HG03280 (cell line): ENCODE results near the gene TLE5.

Experiments
- ATAC-seq: cut with Tn5 transposase; IDR thresholded peaks from one replicate; pipeline ENCODE4 v1.9.1; 2021; ENCODE audit warnings: mild to moderate bottlenecking, moderate library complexity; ENCODE audit not compliant: unreplicated experiment

Gene TLE5, protein sequence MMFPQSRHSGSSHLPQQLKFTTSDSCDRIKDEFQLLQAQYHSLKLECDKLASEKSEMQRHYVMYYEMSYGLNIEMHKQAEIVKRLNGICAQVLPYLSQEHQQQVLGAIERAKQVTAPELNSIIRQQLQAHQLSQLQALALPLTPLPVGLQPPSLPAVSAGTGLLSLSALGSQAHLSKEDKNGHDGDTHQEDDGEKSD

GRCh38 chr19:3062165-3063105 lies at the start of gene TLE5:
TSS of gene TLE5 (minus strand) at chr19:3062495. CDS start at chr19:3062200, 295 bp downstream.
- ATAC-seq = no peak

- no peak for ATAC-seq
Observed at GRCh38 chr19:3111586-3112247, 49.4 kb upstream of the TLE5 start.

GRCh38 chr19:3110126-3110825 lies 48.0 kb upstream of the TLE5 start:
- no peak for ATAC-seq

DNA sequence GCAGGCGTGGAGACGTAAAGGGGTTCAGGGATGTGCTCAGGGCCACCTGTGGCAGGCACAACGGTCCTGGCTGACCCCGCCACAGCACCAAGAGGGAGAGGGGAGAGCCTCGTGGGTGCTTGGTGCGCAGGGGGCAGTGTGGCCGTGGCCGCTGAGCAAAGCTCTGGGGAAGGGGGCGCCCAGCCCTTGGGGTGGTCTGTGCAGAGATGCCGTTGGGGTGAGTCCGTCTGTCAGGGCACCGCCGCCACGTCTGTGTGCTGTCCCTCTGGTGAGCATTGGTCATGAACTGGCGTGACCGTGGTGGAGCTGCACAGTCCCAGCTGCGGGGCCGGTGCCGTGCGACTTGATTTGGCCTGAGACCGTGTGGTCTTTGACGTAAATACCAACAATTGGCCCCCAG lies 47.2 kb upstream of the TLE5 start:
- ATAC-seq = no peak

DNA sequence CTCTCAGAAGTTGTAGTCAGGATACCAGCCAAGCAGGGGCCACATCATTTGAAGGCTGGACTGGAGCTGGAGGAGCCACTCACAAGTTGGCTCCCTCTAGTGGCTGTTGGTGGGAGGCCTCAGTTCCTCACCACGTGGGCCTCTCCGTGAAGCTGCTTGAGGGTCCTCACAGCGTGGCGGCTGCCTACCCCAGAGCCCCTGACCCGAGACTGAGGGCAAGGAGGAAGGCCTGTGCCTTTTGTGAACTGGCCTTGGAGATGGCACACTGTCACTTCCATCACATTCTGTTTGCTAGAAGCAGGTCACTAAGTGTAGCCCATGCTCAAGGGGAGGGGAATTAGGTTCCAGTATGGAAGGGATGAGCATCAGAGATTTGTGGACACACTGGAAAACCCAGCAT lies 46.5 kb upstream of the TLE5 start:
- no peak for ATAC-seq

DNA sequence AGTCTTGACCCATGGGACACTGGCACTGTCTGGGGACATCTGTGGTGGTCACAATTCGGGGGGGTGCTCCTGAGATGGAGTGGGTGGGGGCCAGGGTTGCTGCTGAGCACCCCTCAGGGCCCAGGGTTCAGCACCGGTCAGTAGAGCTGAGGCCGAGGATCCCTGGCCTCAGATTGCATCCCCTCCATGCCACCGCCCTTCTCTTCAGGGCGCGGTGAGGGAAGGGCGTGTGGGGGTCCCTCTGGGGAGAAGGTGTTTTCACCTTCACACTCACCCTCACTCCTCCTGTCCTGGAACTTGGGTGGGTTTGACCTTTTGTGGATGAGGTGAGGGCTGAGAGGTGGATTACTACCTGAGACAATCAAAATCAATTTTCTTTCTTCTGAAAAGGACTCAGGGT lies 45.4 kb upstream of the TLE5 start:
- no peak for ATAC-seq

- no peak for ATAC-seq
Observed at GRCh38 chr19:3106509-3107141, 44.3 kb upstream of the TLE5 start.

DNA sequence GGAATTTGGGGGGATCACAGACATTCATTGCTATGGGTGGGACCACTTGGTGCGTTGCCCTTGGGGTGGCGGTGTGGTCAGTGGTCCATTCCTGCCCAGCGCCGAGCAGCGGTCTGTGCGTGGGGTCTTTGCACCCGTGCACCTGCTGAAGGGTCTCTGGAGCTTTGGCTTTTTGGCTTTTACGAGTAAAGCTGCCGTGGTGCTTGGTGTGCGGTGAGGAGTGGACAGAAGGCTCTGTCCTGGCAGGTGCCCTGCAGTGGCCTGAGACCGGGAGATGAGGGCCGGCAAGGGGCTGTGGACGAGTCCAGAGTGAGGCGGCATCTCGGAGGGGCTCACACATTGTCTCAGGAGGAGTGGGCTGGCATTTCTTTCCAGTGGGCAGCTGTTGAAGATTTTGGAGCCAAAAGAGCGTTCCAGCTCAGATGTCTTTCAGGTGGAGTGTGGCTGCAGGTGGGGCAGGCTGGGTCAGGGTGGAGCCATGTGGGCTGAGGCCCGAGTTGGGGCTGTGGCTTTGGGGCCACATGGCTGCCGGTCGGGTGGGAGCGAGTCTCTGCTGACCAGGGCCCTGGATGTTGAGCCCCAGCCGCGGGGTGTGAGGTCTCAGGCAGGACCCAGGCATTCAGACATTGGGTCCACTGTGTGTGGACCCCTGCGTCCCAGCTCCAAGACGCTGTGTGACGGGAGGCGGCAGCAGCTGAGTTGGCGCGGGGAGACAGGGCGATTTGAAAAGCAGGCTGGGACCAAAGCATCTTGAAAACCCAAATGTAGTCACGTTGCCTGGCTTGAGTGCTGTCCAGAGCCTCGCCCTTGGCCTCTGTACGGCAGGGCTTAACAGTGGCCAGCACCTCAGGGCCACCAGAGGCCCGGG lies 43.6 kb upstream of the TLE5 start:
- ATAC-seq = no peak

DNA sequence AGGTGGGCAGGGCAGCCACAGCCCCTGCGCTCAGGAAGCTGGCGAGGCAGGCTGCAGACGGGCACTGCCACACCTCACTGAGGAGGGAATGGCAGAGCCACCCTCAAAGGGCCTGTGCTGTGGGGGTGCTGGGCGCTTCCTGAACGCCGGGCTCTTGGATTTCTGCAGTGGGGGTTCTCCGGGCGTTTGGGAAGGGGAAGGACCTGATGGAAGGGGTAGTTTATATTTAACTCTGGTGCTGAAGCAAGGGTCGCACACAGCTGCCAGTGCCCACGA lies 42.4 kb upstream of the TLE5 start:
- ATAC-seq = no peak

GRCh38 chr19:3102239-3103140 lies 40.2 kb upstream of the TLE5 start:
- ATAC-seq = no peak

DNA sequence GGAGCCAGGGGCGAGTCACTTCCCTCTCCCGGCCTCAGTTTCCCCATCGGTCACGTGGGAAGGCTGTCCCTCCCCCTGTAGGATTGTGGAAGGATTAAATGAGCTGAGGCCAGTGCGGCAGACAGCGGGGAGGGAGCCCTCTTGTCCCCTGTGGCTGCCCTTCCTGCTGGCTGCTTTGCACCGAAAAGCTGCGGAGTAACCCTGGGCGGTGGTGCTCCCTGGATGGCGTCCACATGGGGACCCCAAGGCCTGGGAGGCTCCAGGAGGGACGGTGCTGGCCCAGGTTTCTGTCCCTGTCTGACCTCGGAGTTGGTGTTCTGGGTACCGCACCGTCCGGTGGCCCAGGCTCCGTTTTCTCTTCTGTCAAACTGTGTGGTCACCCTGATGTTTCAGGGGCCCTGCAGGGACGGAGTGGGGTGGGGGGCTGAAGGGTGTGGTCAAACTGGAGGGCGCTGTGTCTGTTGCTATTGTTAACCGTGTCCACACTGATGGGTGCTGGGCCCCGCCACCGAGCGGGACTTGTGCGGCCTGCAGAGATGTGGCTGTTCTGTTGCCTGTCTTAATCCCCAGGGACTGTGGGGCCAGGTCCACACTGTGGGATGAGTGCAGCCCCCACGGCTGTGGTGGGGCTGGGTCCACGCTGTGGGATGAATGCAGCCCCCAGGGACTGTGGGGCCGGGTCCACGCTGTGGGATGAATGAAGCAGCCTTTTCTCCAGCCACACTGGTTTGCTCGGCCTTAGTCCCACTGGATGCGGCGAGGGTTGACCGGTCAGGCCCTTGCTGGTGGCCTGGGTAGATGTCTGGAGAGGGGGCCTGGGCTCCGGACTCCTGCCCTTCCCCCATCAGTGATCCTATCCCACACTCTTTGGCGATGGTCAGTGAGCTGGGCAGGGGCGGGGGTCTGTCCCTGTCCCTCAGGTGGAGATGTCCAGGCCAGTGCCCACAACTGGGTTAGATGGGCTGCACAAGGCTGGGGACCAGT lies 38.7 kb upstream of the TLE5 start:
- no peak for ATAC-seq

GRCh38 chr19:3100331-3100730 lies 38.0 kb upstream of the TLE5 start:
- no peak for ATAC-seq

DNA sequence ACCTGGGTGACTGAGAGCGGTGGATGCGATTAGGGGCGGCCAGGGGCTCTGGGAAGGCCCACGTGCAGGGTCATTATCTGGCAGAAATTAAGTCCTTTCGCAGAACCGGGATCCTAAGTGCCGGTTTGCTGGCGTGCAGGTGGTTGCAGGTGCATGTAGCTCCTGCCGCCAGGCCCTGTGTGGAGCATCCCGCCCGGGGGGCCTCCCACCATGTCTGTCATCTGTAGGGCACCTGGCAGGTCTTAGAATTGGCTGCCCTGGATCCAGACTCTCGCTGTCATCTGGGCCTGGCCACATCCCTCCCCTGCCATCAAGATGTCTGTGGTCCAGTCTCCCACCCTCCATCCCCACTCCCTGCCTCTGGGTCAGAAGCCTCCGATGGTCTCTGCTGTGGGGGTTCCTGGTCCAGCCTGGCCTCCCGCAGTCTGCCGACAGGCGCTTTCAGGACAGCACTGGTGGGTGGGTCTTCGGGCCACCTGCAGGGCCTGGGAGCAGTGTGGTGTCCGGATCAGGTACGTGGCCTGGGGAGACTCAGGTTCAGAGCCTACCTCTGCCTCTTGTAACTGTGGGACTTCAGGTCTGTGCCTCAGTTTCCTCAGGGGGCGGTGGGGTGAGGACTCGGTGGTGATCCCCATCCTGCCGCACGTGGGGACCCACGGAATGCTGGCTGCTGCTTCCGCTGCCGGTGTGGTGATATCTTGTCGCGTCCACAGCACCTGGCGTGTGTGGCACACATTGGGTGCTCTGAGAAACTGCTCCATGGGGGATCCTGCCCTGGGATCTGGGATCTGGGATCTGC lies 37.3 kb upstream of the TLE5 start:
- no peak for ATAC-seq

DNA sequence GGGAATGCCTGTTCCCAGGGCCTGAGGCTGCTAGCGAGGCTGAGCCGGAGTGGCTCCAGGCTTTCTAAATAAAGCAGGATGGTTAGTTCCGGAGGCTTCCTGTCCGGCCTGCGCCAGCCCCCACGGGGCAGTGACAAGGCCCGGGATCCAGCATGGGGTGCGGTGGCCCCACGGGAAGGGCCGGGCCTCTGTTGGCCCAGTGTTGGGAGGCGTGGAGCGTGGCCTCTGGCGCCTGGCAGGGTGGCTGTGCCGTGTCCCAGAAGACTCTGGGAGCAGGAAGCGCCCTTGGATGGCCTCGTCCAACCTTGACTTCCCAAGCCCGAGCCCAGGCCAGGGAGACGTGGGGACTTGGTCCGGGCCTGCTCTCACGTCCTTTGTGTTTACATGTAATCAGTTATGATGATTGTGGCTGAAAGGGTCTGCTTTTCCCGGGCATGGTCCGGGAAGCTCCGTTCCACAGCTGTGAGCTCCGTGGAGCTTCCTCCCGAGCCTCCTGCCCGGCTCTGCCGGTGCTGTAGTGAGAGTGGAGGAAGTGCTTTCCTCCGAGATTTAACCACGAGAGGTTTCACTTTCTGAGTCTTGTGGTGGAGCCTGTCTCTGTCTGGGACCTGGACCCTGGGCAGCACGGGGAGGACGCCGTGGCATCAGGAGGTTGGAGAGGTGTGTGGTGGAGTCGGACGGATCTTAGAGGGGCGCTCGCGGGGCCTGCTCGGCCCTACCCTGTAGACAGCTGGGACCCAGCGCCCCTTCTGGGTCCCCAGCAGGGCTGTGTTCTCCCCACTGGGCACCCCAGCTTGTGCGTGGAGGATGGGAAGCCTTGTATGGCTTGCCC lies 36.4 kb upstream of the TLE5 start:
- no peak for ATAC-seq

DNA sequence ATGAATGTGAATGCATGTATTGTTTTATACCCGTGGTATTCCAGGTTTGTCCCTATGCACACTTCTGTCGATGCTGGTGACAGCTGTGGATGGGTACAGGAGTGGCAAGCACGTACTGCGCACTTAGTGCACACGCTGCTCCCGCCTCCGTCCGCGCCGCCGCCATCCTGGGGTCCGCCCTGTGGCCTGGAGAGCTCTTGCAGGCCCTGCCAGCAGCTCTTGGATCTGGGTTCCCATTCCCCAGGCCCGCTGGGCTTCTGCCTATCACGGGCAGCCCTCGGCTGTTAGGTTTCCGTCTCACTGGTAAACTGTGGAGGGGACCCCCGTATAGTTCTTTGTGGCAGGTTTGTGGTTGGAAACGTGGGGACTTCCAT lies 35.8 kb upstream of the TLE5 start:
- ATAC-seq = no peak

DNA sequence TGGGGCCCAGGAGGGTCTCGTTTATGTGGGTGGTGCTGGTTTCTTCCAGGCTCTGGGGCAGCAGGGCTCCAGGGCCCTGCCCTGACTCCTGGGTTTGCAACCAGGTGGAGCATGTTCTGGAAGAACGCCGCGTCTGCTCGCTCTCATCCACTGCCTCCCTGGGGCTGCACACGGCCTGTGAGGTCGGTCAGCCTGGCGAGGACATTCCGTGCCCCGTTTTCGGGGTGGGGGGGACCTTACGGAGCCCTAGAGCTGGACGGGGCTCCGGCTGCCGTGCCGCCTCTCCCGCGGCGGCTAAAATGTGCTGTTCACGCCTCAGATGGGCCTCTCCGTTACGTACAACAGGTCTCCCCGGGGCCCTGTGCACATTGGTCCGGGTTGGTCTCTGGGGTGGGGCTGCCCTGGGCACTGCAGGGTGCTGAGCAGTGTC lies 35.2 kb upstream of the TLE5 start:
- ATAC-seq = no peak
